Caco-2 (cell line): ENCODE results near the gene HMGXB4. TPM values are rescaled to one million over a fixed set of nuclear protein-coding genes. Genes with fewer than 3 reads are reported as not detected.
"Not testable (repeated sequence)": the region's sequence is repeated elsewhere in the genome, so short reads cannot be mapped to it uniquely, and the experiment has no call there.

ENCODE experiments used
- BruUV-seq: library from RNA; stranded (reverse); fragments of 400-500 nt; replicated peaks from 2 replicates; lab custom pipeline; 2021; lab: Mats Ljungman, UMichigan
- CTCF ChIA-PET: fragments of 300-600 bp; sonication (Branson Sonifier 250); formaldehyde crosslinking; loops from one replicate; lab custom pipeline; 2022; ENCODE audit warnings: antibody characterized with exemption; lab: Charles Lee
- POLR2A ChIA-PET: fragments of 300-600 bp; sonication (Branson Sonifier 250); formaldehyde crosslinking; loops from one replicate; lab custom pipeline; 2022; ENCODE audit warnings: antibody characterized with exemption; lab: Charles Lee
- DNase-seq, 2 experiments: peaks; one replicate each; pipeline versions ENCODE4 v3.0.0 to v3.0.0-alpha.2; 2020 to 2022
- H3K27me3 ChIP-seq: replicated peaks from 2 replicates; pipeline ENCODE4 v1.6.0; 2011; ENCODE audit warnings: low read length; ENCODE audit not compliant: control insufficient read depth, insufficient read depth
- H3K36me3 ChIP-seq: 2 replicates; pipeline ENCODE4 v1.5.1; 2011; ENCODE audit warnings: low read length; ENCODE audit not compliant: control insufficient read depth, insufficient read depth
- H3K4me1 ChIP-seq: fragments of 250-450 bp; sonication (Bioruptor Pico); 2 replicates; pipeline ENCODE4 v1.5.1; 2020; ENCODE audit warnings: mild to moderate bottlenecking
- H3K4me3 ChIP-seq: 2 replicates; pipeline ENCODE4 v1.5.1; 2011; ENCODE audit warnings: low read depth, mild to moderate bottlenecking, control low read depth, low read length
- H3K9me3 ChIP-seq: fragments of 250-450 bp; sonication (Bioruptor Pico); 2 replicates; pipeline ENCODE4 v1.5.1; 2020; ENCODE audit warnings: mild to moderate bottlenecking, moderate library complexity
- H3K27ac Mint-ChIP-seq: one replicate; pipeline ENCODE4 v1.8.0; 2022; ENCODE audit warnings: mixed read lengths; ENCODE audit not compliant: unreplicated experiment
- H3K27me3 Mint-ChIP-seq: one replicate; pipeline ENCODE4 v1.8.0; 2022; ENCODE audit warnings: mixed read lengths; ENCODE audit not compliant: insufficient read depth, unreplicated experiment
- H3K36me3 Mint-ChIP-seq: one replicate; pipeline ENCODE4 v1.8.0; 2022; ENCODE audit warnings: mild to moderate bottlenecking, mixed read lengths; ENCODE audit not compliant: insufficient read depth, unreplicated experiment
- H3K4me1 Mint-ChIP-seq: one replicate; pipeline ENCODE4 v1.8.0; 2022; ENCODE audit warnings: low read depth, mixed read lengths; ENCODE audit not compliant: unreplicated experiment
- H3K4me3 Mint-ChIP-seq: one replicate; pipeline ENCODE4 v1.8.0; 2022; ENCODE audit warnings: mild to moderate bottlenecking, moderate library complexity, mixed read lengths; ENCODE audit not compliant: unreplicated experiment
- H3K9me3 Mint-ChIP-seq: one replicate; pipeline ENCODE4 v1.8.0; 2022; ENCODE audit warnings: mixed read lengths; ENCODE audit not compliant: unreplicated experiment
- CTCF ChIP-seq, 2 experiments: fragments of 200-600 bp in 1 of 2; IDR thresholded peaks; 1 replicate in 1 of 2; 2 replicates in 1 of 2; pipeline versions ENCODE4 v1.5.1 to v1.8.0; 2011 to 2022; ENCODE audit warnings: antibody characterized with exemption in 1 of 2, control low read depth in 1 of 2, inconsistent platforms in 1 of 2, low read depth in 1 of 2, low read length in 1 of 2, mild to moderate bottlenecking in 1 of 2, moderate library complexity in 1 of 2; ENCODE audit not compliant: insufficient read depth in 1 of 2, severe bottlenecking in 1 of 2, unreplicated experiment in 1 of 2
- intact Hi-C: fragments of 100-400 bp; cut with micrococcal nuclease; formaldehyde crosslinking; loops from one replicate; pipeline ENCODE4 v1.10.0; 2022; ENCODE audit not compliant: unreplicated experiment
- total RNA-seq: library from RNA; stranded (reverse); gene quantifications from 2 replicates; pipeline ENCODE4 v1.2.3, GENCODE V29; 2022

The HMGXB4 gene
- total RNA-seq, 1 experiment from 2014 or later: 22.3 TPM

- H3K4me3 Mint-ChIP-seq: peak overlapping the region; percentile 6
- no peaks in the 10 kb centered on the region for H3K9me3 ChIP-seq
- H3K9me3 Mint-ChIP-seq: no peaks in the 10 kb centered on the region
- POLR2A ChIA-PET: interaction anchor here (0.6 kb wide), 1 partner anchor 79 kb away, joined by 3 read pairs; no protein-coding TSS in a partner anchor
- no peak for TF ChIP-seq CTCF (IDR thresholded peaks at IDR 0.05; ENCODE audit: insufficient read depth in 1 of 2, low read depth in 1 of 2, low read length in 1 of 2, severe bottlenecking in 1 of 2, unreplicated experiment in 1 of 2)
- intact Hi-C loops: loop anchor here (1.0 to 2.0 kb wide), 2 partner anchors 76 to 188 kb away; no protein-coding TSS in a partner anchor
- H3K4me1 Mint-ChIP-seq: no peaks in the 10 kb centered on the region
- H3K27me3 Mint-ChIP-seq: peaks cover 18% of the 10 kb centered on the region
- H3K36me3 Mint-ChIP-seq: no peaks in the 10 kb centered on the region
- no peaks in the 10 kb centered on the region for H3K27me3 ChIP-seq
- CTCF ChIA-PET: interaction anchor here (0.6 to 1.3 kb wide), 23 partner anchors 11 to 816 kb away, joined by 3 to 19 read pairs (median 4); partner anchors contain the start of genes ISX and TOM1
- no TSS peak for BruUV-seq
- peak in 1 of 2 experiments; percentile 5 for DNase-seq
- no peak overlapping the region for H3K27ac Mint-ChIP-seq
- H3K36me3 ChIP-seq: no peaks in the 10 kb centered on the region
- H3K4me3 ChIP-seq: no peak overlapping the region
- no peaks in the 10 kb centered on the region for H3K4me1 ChIP-seq
Measured at GRCh38 chr22:35230839-35231584, 26.3 kb upstream of the HMGXB4 start.

- DNase-seq: peak; percentile 73 to 81
- intact Hi-C loops: loop anchor here (1.0 to 2.0 kb wide), 2 partner anchors 77 to 188 kb away; no protein-coding TSS in a partner anchor
- Histone ChIP-seq H3K27me3 (no peaks in the 10 kb centered on the region), H3K9me3 (no peaks in the 10 kb centered on the region), H3K4me3 (no peak overlapping the region), H3K36me3 (no peaks in the 10 kb centered on the region), H3K4me1 (no peaks in the 10 kb centered on the region)
- Mint-ChIP-seq H3K4me1 (no peaks in the 10 kb centered on the region), H3K4me3 (no peak overlapping the region), H3K27me3 (peaks cover 15% of the 10 kb centered on the region), H3K9me3 (no peaks in the 10 kb centered on the region), H3K36me3 (no peaks in the 10 kb centered on the region), H3K27ac (no peak overlapping the region)
- ChIA-PET CTCF (interaction anchor here (0.5 to 1.3 kb wide), 32 partner anchors 11 to 945 kb away, joined by 3 to 19 read pairs (median 4); partner anchors contain the start of genes ISX and TOM1), POLR2A (interaction anchor here (0.6 kb wide), 1 partner anchor 79 kb away, joined by 3 read pairs; no protein-coding TSS in a partner anchor)
- BruUV-seq: no TSS peak
- TF ChIP-seq CTCF (IDR thresholded peaks at IDR 0.05; ENCODE audit: insufficient read depth in 1 of 2, low read depth in 1 of 2, low read length in 1 of 2, severe bottlenecking in 1 of 2, unreplicated experiment in 1 of 2): peak; percentile 94
Measured at GRCh38 chr22:35231585-35232084, 25.7 kb upstream of the HMGXB4 start.

GRCh38 chr22:35238749-35239148 lies 18.5 kb upstream of the HMGXB4 start:
- H3K36me3 ChIP-seq, H3K4me3 ChIP-seq, BruUV-seq, H3K27me3 ChIP-seq, intact Hi-C loops, H3K9me3 ChIP-seq, DNase-seq, H3K4me1 ChIP-seq, CTCF ChIA-PET, H3K4me1 Mint-ChIP-seq, H3K4me3 Mint-ChIP-seq, H3K36me3 Mint-ChIP-seq, H3K27ac Mint-ChIP-seq, POLR2A ChIA-PET: not testable (repeated sequence)
- H3K27me3 Mint-ChIP-seq: peaks cover 14% of the 10 kb centered on the region
- peaks cover 23% of the 10 kb centered on the region for H3K9me3 Mint-ChIP-seq

- POLR2A ChIA-PET, DNase-seq, H3K9me3 ChIP-seq, intact Hi-C loops, H3K36me3 ChIP-seq, BruUV-seq, H3K4me1 ChIP-seq, H3K27me3 ChIP-seq, H3K4me3 ChIP-seq, H3K27ac Mint-ChIP-seq, H3K4me1 Mint-ChIP-seq, H3K27me3 Mint-ChIP-seq, CTCF ChIA-PET, H3K36me3 Mint-ChIP-seq, H3K4me3 Mint-ChIP-seq: not testable (repeated sequence)
- H3K9me3 Mint-ChIP-seq: peaks cover 16% of the 10 kb centered on the region
Measured at GRCh38 chr22:35244507-35244906, 12.8 kb upstream of the HMGXB4 start.
